HEK293 (cell line): Measurements from ENCODE around the gene ENOSF1.

Source experiments
- CTCF ChIA-PET: fragments of 350-600 bp; formaldehyde crosslinking; extraction: SDS; loops from one replicate; lab custom pipeline; 2021; ENCODE audit warnings: antibody characterized with exemption; lab: Yijun Ruan, JAX
- POLR2A ChIA-PET: fragments of 300-600 bp; formaldehyde crosslinking; extraction: SDS; loops from one replicate; lab custom pipeline; 2020; ENCODE audit warnings: antibody characterized with exemption, inconsistent platforms; lab: Yijun Ruan, JAX
- H3K27ac ChIP-seq: fragments of 200-500 bp; sonication (Bioruptor generic); 2 replicates; pipeline ENCODE4 v1.5.1; 2014; ENCODE audit warnings: low read depth, low read length, control low read depth, inconsistent platforms; ENCODE audit errors: extremely low read depth
- H3K36me3 ChIP-seq, 2 experiments: fragments of 200-500 bp in 1 of 2; sonication (Bioruptor generic) in 1 of 2; 1 replicate in 1 of 2; 2 replicates in 1 of 2; pipeline ENCODE4 v1.5.1; 2014 to 2017; ENCODE audit warnings: inconsistent platforms in 2 of 2, low read length in 2 of 2; ENCODE audit not compliant: control insufficient read depth in 2 of 2, insufficient read depth in 1 of 2
- H3K4me1 ChIP-seq: fragments of 200-500 bp; sonication (Bioruptor generic); 2 replicates; pipeline ENCODE4 v1.5.1; 2014; ENCODE audit warnings: mild to moderate bottlenecking, low read length, inconsistent platforms; ENCODE audit not compliant: control insufficient read depth, insufficient read depth
- H3K4me3 ChIP-seq: 2 replicates; pipeline ENCODE4 v1.5.1; 2011; ENCODE audit warnings: low read depth, mild to moderate bottlenecking, control low read depth, low read length, moderate library complexity
- H3K9me3 ChIP-seq: fragments of 200-500 bp; sonication (Bioruptor generic); 2 replicates; pipeline ENCODE4 v1.5.1; 2014; ENCODE audit warnings: low read depth, low read length, inconsistent platforms; ENCODE audit not compliant: control insufficient read depth, insufficient read depth
- HOXD13 ChIP-seq: sonication (generic); formaldehyde crosslinking; IDR thresholded peaks from 2 replicates; pipeline ENCODE4 v1.8.0; 2022; ENCODE audit warnings: missing genetic modification reagents, borderline replicate concordance
- KLF1 ChIP-seq: fragments of 450-650 bp; formaldehyde crosslinking; IDR thresholded peaks from 2 replicates; pipeline ENCODE4 v1.5.1; 2016; ENCODE audit warnings: missing biosample characterization, missing genetic modification characterization
- KLF8 ChIP-seq: fragments of 450-650 bp; formaldehyde crosslinking; IDR thresholded peaks from 2 replicates; pipeline ENCODE4 v1.5.1; 2016; ENCODE audit warnings: missing biosample characterization, missing genetic modification characterization
- TCF7L2 ChIP-seq: IDR thresholded peaks from 2 replicates; pipeline ENCODE4 v1.6.1; 2011; ENCODE audit warnings: low read depth, mild to moderate bottlenecking, inconsistent platforms, low read length, moderate library complexity, borderline replicate concordance
- ZBTB21 ChIP-seq: fragments of 450-650 bp; formaldehyde crosslinking; IDR thresholded peaks from 2 replicates; pipeline ENCODE4 v1.5.1; 2017; ENCODE audit warnings: missing biosample characterization, missing genetic modification characterization
- ZEB2 ChIP-seq: fragments of 450-650 bp; formaldehyde crosslinking; IDR thresholded peaks from 2 replicates; pipeline ENCODE4 v1.5.1; 2016; ENCODE audit warnings: missing biosample characterization, missing genetic modification characterization
- ZFP37 ChIP-seq: fragments of 450-650 bp; formaldehyde crosslinking; IDR thresholded peaks from 2 replicates; pipeline ENCODE4 v1.5.1; 2016; ENCODE audit warnings: missing biosample characterization, missing genetic modification characterization
- ZNF114 ChIP-seq: fragments of 450-650 bp; formaldehyde crosslinking; IDR thresholded peaks from 2 replicates; pipeline ENCODE4 v1.5.0; 2017; ENCODE audit warnings: missing biosample characterization, missing genetic modification characterization
- ZNF394 ChIP-seq: fragments of 450-650 bp; formaldehyde crosslinking; IDR thresholded peaks from 2 replicates; pipeline ENCODE4 v1.5.1; 2016; ENCODE audit warnings: missing biosample characterization, missing genetic modification characterization, mild to moderate bottlenecking, moderate library complexity, borderline replicate concordance
- ZNF561 ChIP-seq: fragments of 450-650 bp; IDR thresholded peaks from 2 replicates; pipeline ENCODE4 v1.5.1; 2018; ENCODE audit warnings: missing biosample characterization, missing genetic modification characterization, borderline replicate concordance
- ZNF629 ChIP-seq: fragments of 450-650 bp; formaldehyde crosslinking; IDR thresholded peaks from 2 replicates; pipeline ENCODE4 v1.5.1; 2017; ENCODE audit warnings: missing biosample characterization, missing genetic modification characterization
- ZNF658 ChIP-seq: fragments of 450-650 bp; formaldehyde crosslinking; IDR thresholded peaks from 2 replicates; pipeline ENCODE4; 2016; ENCODE audit warnings: missing biosample characterization, missing genetic modification characterization
- ZNF777 ChIP-seq: fragments of 450-650 bp; formaldehyde crosslinking; IDR thresholded peaks from 2 replicates; pipeline ENCODE4 v1.5.1; 2017; ENCODE audit warnings: missing biosample characterization, missing genetic modification characterization, borderline replicate concordance
- ZNF791 ChIP-seq: fragments of 450-650 bp; formaldehyde crosslinking; IDR thresholded peaks from 2 replicates; pipeline ENCODE4 v1.5.1; 2016; ENCODE audit warnings: missing biosample characterization, missing genetic modification characterization
- ZNF843 ChIP-seq: fragments of 450-650 bp; formaldehyde crosslinking; IDR thresholded peaks from 2 replicates; pipeline ENCODE4 v1.5.1; 2016; ENCODE audit warnings: missing biosample characterization, missing genetic modification characterization
- TF ChIP-seq, protein P1 (sequence below): fragments of 450-650 bp; formaldehyde crosslinking; IDR thresholded peaks from 2 replicates; pipeline ENCODE4 v1.5.1; 2016; ENCODE audit warnings: missing biosample characterization, missing genetic modification characterization, low read depth
- TF ChIP-seq, protein P2 (sequence below): fragments of 450-650 bp; formaldehyde crosslinking; IDR thresholded peaks from 2 replicates; pipeline ENCODE4 v1.5.0; 2017; ENCODE audit warnings: missing biosample characterization, missing genetic modification characterization, borderline replicate concordance
- TF ChIP-seq, protein P3 (sequence below): fragments of 450-650 bp; formaldehyde crosslinking; IDR thresholded peaks from 2 replicates; pipeline ENCODE4 v1.5.1; 2016; ENCODE audit warnings: missing biosample characterization, missing genetic modification characterization
- TF ChIP-seq, protein P4 (sequence below): fragments of 450-650 bp; formaldehyde crosslinking; conservative IDR thresholded peaks from 2 replicates; pipeline ENCODE4 v1.5.1; 2016; ENCODE audit warnings: low read depth, missing biosample characterization, missing genetic modification characterization
- TF ChIP-seq, protein P5 (sequence below): fragments of 450-650 bp; formaldehyde crosslinking; IDR thresholded peaks from 2 replicates; pipeline ENCODE4 v1.5.1; 2016; ENCODE audit warnings: missing biosample characterization, missing genetic modification characterization

Gene ENOSF1

DNA sequence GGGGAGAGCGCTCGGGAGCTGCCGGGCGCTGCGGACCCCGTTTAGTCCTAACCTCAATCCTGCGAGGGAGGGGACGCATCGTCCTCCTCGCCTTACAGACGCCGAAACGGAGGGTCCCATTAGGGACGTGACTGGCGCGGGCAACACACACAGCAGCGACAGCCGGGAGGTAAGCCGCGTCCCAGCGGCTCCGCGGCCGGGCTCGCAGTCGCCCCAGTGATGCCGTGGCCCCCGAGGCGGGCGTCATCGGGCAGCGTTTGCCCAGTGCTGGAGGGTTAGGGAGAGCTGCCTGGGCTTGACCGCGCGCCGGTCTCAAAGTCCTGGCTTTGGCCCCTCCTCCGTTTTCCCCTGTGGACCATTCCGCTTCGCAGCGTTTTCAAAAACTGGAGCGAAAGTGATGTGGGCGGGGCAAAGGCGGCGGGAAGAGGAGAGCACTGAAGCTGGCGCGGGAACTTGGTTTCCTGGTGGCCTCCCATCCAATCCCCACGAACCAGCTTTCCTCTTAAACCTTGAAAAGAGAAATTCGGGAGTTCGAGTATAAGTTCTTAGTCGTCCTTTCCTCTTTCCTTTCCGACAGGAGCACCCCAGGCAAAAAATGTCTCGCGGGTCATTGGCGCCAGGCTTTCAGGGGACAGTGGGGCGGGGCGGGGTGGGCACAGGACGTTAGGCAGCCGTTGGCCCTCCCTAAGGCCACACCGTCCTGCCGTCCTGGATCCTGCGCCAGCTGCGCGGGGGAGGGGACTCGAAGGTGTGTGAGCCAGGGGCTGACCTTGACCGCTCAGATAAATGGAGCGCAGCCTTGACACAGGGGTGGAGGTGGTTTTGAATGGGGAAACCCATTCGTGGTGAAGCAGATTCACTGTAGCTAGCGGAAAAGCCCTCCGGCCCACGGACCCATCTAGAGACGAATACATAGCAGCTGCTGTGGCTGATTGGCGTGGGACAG lies 54.2 kb downstream of the ENOSF1 start:
- Histone ChIP-seq H3K36me3 (peaks cover 26 to 38% of the 10 kb centered on the region in 2 experiments), H3K4me1 (no peaks in the 10 kb centered on the region), H3K4me3 (peak overlapping the region; percentile 59), H3K9me3 (no peaks in the 10 kb centered on the region), H3K27ac (peak overlapping the region; percentile 99)
- CTCF ChIA-PET, result interaction anchor here (0.6 to 2.3 kb wide), 11 partner anchors 8 to 183 kb away, joined by 3 to 6 read pairs (median 3); no protein-coding TSS in a partner anchor
- POLR2A ChIA-PET, result interaction anchor here (0.6 to 3.7 kb wide), 20 partner anchors 8 to 390 kb away, joined by 3 to 28 read pairs (median 6); partner anchors contain the start of gene THOC1
- TF ChIP-seq ZNF791, result no peak
- TF ChIP-seq, protein P1, sequence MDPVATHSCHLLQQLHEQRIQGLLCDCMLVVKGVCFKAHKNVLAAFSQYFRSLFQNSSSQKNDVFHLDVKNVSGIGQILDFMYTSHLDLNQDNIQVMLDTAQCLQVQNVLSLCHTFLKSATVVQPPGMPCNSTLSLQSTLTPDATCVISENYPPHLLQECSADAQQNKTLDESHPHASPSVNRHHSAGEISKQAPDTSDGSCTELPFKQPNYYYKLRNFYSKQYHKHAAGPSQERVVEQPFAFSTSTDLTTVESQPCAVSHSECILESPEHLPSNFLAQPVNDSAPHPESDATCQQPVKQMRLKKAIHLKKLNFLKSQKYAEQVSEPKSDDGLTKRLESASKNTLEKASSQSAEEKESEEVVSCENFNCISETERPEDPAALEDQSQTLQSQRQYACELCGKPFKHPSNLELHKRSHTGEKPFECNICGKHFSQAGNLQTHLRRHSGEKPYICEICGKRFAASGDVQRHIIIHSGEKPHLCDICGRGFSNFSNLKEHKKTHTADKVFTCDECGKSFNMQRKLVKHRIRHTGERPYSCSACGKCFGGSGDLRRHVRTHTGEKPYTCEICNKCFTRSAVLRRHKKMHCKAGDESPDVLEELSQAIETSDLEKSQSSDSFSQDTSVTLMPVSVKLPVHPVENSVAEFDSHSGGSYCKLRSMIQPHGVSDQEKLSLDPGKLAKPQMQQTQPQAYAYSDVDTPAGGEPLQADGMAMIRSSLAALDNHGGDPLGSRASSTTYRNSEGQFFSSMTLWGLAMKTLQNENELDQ (tag by site-specific recombination), result no peak
- TF ChIP-seq ZBTB21 (tag by site-specific recombination), result no peak
- TF ChIP-seq, protein P2, sequence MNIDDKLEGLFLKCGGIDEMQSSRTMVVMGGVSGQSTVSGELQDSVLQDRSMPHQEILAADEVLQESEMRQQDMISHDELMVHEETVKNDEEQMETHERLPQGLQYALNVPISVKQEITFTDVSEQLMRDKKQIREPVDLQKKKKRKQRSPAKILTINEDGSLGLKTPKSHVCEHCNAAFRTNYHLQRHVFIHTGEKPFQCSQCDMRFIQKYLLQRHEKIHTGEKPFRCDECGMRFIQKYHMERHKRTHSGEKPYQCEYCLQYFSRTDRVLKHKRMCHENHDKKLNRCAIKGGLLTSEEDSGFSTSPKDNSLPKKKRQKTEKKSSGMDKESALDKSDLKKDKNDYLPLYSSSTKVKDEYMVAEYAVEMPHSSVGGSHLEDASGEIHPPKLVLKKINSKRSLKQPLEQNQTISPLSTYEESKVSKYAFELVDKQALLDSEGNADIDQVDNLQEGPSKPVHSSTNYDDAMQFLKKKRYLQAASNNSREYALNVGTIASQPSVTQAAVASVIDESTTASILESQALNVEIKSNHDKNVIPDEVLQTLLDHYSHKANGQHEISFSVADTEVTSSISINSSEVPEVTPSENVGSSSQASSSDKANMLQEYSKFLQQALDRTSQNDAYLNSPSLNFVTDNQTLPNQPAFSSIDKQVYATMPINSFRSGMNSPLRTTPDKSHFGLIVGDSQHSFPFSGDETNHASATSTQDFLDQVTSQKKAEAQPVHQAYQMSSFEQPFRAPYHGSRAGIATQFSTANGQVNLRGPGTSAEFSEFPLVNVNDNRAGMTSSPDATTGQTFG (tag by site-specific recombination), result no peak
- TF ChIP-seq HOXD13 (CRISPR knock-in tag), result no peak
- peak; percentile 96 for TF ChIP-seq ZFP37
- TF ChIP-seq, protein P3, sequence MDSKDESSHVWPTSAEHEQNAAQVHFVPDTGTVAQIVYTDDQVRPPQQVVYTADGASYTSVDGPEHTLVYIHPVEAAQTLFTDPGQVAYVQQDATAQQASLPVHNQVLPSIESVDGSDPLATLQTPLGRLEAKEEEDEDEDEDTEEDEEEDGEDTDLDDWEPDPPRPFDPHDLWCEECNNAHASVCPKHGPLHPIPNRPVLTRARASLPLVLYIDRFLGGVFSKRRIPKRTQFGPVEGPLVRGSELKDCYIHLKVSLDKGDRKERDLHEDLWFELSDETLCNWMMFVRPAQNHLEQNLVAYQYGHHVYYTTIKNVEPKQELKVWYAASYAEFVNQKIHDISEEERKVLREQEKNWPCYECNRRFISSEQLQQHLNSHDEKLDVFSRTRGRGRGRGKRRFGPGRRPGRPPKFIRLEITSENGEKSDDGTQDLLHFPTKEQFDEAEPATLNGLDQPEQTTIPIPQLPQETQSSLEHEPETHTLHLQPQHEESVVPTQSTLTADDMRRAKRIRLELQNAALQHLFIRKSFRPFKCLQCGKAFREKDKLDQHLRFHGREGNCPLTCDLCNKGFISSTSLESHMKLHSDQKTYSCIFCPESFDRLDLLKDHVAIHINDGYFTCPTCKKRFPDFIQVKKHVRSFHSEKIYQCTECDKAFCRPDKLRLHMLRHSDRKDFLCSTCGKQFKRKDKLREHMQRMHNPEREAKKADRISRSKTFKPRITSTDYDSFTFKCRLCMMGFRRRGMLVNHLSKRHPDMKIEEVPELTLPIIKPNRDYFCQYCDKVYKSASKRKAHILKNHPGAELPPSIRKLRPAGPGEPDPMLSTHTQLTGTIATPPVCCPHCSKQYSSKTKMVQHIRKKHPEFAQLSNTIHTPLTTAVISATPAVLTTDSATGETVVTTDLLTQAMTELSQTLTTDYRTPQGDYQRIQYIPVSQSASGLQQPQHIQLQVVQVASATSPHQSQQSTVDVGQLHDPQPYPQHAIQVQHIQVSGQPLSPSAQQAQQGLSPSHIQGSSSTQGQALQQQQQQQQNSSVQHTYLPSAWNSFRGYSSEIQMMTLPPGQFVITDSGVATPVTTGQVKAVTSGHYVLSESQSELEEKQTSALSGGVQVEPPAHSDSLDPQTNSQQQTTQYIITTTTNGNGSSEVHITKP (tag by site-specific recombination), result peak; percentile 99
- TF ChIP-seq ZEB2 (tag by site-specific recombination), result peak; percentile 59
- TF ChIP-seq TCF7L2, result no peak
- TF ChIP-seq, protein P4, sequence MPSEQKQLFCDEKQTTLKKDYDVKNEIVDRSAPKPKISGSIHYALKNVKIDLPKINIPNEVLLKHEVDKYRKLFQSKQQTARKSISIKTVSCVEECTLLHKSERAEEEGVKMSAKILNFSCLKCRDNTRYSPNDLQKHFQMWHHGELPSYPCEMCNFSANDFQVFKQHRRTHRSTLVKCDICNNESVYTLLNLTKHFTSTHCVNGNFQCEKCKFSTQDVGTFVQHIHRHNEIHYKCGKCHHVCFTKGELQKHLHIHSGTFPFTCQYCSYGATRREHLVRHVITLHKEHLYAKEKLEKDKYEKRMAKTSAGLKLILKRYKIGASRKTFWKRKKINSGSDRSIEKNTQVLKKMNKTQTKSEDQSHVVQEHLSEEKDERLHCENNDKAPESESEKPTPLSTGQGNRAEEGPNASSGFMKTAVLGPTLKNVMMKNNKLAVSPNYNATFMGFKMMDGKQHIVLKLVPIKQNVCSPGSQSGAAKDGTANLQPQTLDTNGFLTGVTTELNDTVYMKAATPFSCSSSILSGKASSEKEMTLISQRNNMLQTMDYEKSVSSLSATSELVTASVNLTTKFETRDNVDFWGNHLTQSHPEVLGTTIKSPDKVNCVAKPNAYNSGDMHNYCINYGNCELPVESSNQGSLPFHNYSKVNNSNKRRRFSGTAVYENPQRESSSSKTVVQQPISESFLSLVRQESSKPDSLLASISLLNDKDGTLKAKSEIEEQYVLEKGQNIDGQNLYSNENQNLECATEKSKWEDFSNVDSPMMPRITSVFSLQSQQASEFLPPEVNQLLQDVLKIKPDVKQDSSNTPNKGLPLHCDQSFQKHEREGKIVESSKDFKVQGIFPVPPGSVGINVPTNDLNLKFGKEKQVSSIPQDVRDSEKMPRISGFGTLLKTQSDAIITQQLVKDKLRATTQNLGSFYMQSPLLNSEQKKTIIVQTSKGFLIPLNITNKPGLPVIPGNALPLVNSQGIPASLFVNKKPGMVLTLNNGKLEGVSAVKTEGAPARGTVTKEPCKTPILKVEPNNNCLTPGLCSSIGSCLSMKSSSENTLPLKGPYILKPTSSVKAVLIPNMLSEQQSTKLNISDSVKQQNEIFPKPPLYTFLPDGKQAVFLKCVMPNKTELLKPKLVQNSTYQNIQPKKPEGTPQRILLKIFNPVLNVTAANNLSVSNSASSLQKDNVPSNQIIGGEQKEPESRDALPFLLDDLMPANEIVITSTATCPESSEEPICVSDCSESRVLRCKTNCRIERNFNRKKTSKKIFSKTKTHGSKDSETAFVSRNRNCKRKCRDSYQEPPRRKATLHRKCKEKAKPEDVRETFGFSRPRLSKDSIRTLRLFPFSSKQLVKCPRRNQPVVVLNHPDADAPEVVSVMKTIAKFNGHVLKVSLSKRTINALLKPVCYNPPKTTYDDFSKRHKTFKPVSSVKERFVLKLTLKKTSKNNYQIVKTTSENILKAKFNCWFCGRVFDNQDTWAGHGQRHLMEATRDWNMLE (tag by site-specific recombination), result no peak
- no peak for TF ChIP-seq KLF8
- TF ChIP-seq, protein P5, sequence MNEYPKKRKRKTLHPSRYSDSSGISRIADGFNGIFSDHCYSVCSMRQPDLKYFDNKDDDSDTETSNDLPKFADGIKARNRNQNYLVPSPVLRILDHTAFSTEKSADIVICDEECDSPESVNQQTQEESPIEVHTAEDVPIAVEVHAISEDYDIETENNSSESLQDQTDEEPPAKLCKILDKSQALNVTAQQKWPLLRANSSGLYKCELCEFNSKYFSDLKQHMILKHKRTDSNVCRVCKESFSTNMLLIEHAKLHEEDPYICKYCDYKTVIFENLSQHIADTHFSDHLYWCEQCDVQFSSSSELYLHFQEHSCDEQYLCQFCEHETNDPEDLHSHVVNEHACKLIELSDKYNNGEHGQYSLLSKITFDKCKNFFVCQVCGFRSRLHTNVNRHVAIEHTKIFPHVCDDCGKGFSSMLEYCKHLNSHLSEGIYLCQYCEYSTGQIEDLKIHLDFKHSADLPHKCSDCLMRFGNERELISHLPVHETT (tag by site-specific recombination), result no peak
- no peak for TF ChIP-seq ZNF658
- TF ChIP-seq ZNF561 (tag by site-specific recombination), result no peak
- TF ChIP-seq ZNF843 (tag by site-specific recombination), result peak; percentile 68; the same call in 1 of the 2 replicates
- peak; percentile 37; the same call in 1 of the 2 replicates for TF ChIP-seq ZNF629
- TF ChIP-seq ZNF114, result no peak
- TF ChIP-seq ZNF394 (tag by site-specific recombination), result 0 out of 2 replicates have a peak, but pooled peaks have one; percentile 36
- TF ChIP-seq KLF1 (tag by site-specific recombination), result 0 out of 2 replicates have a peak, but pooled peaks have one; percentile 26
- TF ChIP-seq ZNF777 (tag by site-specific recombination), result peak; percentile 35; the same call in 1 of the 2 replicates
